HG03565 (cell line): ENCODE data around the gene GOLGA6L2.
"Not testable (repeated sequence)": the region's sequence is repeated elsewhere in the genome, so short reads cannot be mapped to it uniquely, and the experiment has no call there.

ENCODE experiments used
- ATAC-seq: cut with Tn5 transposase; IDR thresholded peaks from one replicate; pipeline ENCODE4 v1.9.1; 2021; ENCODE audit warnings: mild to moderate bottlenecking, moderate library complexity; ENCODE audit not compliant: unreplicated experiment

The GOLGA6L2 gene, protein sequence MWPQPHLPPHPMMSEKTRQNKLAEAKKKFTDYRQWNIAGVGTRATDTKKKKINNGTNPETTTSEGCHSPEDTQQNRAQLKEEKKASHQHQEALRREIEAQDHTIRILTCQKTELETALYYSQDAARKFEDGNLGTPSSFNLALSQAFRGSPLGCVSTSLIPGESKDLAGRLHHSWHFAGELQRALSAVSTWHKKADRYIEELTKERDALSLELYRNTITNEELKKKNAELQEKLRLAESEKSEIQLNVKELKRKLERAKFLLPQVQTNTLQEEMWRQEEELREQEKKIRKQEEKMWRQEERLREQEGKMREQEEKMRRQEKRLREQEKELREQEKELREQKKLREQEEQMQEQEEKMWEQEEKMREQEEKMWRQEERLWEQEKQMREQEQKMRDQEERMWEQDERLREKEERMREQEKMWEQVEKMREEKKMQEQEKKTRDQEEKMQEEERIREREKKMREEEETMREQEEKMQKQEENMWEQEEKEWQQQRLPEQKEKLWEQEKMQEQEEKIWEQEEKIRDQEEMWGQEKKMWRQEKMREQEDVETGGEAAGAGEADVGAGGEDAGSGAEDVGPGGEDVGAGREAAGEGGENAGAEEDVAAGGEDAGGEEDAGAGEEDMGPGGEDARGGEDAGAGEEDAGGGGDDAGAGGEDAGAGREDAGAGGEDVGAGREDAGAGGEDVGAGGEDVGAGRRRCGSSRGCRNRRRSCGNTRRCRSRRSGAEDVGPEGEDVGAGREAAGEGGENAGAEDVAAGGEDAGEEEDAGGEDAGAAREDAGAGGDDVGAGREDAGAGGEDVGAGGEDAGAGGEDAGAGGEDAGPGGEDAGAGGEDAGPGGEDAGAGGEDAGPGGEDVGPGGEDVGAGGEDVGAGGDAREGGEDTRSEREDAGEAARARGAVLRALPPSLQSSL

DNA sequence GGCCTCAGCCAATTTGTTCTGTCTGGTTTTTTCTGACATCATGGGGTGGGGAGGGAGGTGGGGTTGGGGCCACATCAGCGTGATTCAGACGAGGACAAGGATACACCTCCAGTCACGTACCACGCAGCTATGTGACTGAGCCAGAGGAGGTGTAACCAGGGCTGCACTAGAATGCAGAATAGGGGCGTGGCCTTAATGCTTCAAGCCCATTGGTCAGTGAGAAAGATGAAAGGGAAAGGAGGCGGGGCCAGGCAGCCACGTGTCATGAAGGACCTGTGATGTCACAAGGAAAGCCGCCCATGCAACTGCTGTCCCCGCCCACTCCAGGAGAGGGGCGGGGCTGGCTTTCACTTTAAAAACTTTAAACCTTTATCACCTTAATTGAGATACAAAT is at the start of gene GOLGA6L2:
GOLGA6L2 (minus strand) TSS at position 137 of the 394 bp plus-strand sequence; CDS start at position 75, 62 bp downstream.
- no peak for ATAC-seq

DNA sequence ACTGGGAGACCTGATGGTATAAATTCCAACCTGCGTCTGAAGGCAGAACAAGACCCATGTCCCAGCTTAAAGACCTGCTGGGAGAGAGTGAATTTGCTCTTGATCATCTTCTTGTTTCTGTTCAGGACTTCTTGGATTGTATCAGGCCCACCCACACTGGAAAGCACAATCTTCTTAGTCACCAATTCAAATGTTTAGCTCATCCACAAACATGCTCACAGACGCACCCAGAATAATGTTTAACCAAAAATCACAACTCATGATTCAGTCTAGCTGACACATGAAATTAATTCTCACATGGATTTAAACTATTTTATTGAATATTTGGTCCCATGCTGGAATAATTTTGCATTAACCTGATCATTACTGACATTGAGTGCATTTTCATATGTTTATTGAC is 37.8 kb upstream of the GOLGA6L2 start:
- no peak for ATAC-seq

DNA sequence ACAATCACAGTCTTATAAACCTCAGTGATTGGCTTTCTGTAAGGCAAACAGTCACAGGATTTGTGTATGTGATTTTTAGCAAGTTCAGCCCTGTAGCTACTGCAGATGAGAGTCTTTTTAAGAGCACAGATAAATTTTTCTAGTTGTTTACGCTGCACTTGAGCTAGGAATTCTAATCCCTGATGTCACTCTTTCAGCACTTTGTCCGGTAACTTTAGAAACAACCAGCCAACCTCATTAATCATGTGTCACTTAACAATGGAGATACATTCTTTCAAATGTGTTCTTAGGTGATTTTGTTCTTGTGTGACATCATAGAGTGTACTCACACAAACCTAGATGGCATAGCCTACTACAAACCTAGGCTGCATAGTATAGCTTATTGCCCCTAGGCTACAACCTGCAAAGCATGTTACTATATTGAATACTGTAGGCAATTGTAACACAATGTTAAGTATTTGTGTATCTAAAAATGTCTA is 36.8 kb upstream of the GOLGA6L2 start:
- ATAC-seq, result no peak

DNA sequence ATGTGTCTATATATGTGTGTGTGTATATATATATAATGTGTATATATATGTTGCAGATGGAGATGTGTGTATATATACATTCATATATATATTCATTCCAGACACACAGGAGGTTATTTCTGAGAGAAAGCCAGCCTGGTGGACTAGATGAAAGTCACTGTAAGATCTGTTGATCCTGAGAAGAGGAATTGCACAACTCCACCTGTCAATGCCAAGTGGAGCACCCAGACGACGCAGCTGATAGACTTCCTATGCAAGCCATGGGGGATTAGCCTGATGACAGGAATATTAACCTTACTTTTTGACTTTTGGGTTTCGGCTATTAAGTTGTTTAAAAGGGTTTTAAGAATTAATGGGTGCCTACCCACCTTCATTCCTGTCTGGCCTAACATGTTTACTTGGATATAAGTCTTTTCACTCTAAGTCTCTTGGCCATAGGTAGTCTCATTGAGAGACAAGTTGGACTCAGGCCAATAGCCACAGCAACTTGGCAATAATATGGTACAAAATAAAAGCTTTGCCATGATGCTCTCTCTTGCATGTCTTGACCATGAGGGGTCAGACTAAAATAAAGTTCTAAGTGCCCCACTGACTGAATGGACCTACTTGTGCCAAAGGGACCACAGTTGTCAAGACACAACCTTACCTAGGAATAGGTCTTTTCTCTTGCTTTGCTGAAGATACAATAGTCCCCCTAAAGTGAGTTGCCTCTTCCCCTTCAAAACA is 35.9 kb upstream of the GOLGA6L2 start:
- no peak for ATAC-seq

DNA sequence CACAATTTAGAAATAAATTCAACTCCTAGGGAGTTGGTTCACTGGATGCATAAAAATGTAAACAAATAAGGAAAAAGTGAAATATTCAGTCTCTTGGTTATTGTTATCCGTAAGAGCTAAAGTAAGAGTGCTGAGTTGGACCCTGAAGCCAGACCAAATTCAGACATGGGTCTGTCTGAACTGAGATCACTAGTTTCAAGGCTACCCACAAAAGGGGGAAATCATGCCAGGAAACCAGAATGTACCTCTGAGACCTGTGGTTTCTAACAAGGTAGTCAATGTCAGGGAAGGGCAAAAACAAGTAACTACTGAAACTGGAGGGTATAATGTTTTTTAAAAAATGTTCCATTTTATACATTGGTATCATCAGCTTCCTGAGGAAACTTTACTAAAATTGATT is 35.2 kb upstream of the GOLGA6L2 start:
- ATAC-seq, result no peak

DNA sequence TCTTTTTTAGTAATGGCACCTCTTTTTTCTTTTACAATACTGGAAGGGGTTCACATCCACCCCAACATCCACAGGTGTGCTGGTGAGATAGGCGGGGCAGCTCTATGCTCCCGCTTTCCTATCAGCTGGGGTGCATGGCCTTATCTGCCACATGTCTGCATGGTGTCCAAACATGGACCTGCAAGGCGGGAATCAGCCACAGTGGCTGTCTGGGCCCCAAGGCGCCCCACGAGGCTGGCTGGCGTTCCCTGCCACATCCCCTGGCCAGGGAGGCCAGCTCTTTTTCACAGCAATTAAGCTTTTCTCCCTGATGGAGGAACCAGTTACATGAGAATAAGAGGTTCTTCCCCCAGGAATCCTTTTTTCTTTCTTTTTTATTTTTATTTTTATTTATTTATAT is 30.9 kb upstream of the GOLGA6L2 start:
- no peak for ATAC-seq

DNA sequence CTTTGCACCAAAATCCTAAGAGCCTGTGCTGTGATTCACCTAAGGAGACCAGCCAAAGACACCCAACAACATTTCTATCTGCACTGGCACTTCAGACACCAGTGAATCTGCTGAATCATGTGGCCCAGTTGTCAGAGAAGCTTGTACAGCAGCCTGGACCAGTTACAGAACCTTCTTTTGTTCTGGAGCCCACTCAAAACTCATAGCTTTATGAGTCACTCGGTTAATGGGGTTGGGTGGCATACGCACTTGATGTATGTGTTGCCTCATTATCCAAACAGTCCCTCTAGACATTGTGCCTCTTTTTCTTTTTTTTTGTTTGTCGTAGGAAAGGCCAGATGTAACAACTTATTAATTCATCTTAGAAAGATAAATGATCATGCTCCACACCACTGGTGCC is 25.6 kb upstream of the GOLGA6L2 start:
- no peak for ATAC-seq

DNA sequence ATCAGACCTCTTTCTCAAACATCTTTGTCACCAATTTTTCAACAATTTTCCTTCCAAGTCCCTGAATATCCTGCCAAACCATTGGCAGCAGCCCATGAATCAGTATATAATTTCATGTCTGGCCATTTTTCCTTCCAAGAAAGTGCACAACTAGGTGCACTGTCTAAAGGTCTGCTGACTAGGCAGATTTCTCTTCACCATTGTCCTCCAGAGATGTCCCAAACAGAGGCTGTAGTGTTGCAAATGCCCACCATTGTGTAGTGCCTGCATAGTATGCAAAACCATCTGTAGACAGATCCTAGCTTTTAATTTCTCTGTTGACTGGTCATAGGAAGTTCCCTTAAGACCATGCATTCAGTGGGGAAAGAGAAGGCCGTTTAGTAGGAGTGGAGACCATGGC is 25.0 kb upstream of the GOLGA6L2 start:
- ATAC-seq, result no peak

DNA sequence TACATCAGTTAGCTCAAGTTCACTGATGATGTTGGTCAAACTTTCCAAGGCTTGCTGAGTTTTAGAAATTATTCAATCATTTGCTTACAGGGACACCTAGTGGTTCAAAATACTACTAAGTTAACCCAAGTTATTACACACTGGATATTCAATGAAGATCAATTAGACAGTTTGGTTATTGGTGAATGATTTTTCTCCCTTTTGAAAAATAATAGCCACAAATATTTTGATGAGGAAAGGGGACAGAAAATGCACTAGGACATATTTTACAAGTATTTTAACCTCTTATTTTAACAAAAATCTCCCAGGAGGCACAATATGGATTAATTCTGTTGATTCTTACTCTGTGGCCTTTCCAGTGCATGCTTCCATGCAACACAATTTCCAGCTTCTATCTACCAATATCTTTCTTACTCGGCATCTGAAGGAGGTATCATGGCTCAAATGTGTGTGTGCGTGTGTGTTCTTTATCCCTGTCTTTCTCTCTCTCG is 20.1 kb upstream of the GOLGA6L2 start:
- ATAC-seq, result no peak

DNA sequence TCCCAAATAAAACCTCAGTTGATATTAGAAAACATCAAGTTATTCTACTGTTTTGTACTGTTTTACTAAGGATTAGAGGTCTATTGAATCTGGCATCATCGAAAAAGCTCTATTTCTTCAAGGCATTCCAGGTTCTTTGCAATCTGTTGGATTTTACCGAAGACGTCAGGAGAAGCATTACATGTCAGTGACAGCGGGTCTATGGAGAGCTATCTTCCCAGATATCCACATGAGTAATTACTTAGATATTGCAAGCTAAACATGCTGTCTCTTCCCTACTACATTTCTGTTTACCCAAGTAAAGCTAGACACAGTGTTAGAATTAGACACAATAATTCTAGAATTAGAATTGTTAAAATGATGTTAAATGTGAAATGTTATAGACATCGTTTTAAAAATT is 10.8 kb upstream of the GOLGA6L2 start:
- no peak for ATAC-seq

DNA sequence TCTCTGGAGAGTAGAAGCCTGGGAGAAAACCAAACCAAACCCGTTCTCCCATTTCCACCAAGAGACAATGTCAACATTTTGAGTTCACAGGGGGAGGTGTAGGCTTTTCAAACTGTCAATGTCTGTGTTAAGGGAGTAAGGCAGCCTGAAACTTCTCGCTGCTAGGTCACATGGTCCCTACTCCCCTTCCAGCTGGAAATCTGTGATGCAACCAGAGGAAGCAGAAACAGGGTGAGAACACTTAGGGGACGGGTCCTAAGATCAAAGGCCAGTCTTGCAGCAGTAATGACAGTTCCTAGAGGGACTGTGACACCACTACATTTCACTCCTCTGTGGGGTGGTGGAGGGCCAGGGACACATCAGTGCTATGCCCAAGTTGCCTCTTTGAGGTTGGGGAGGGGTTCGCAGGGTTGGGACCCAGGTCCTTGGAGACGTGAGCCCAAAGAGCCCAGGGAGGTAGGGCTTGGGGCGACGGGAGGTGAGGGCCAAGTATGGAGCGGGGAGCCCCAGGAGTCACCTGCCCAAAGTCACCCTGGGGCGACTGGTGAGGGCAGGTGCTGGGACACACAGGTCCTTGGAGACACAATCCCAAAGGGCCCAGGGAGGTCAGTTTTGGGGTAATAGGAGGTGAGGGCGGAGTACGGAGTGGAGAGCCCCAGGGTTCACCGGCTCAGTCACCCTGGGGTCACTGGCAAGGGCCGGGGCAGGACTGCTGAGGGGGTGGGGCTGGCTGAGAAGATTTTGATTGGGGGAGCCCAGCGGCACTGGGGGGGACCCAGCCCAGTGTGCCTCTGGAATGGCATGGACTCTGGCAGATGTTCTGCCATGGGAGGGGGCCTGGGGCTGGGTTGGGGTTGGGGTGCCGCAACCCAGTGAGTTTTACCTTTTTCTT is 582 bp downstream of the GOLGA6L2 start:
- no peak for ATAC-seq

DNA sequence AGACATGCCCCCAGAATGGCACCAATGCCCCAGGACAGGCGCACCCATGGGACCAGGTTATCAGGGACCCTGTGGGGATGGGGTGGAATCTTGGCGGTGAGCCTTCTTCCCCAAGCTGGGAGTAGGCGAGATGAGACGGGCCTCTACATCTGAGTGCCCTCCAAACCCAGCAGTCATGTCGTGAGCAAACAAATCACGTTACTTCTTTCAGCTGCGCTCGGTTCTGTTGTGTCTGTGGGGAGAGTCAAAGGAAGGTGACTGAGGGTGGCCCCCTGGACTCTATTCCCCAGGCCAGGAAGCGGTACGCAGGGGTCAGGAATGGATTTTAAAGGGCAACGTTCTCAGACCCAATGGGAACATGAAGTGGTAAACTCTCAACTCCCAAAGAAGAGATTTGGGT is 2.8 kb downstream of the GOLGA6L2 start:
- ATAC-seq, result no peak

DNA sequence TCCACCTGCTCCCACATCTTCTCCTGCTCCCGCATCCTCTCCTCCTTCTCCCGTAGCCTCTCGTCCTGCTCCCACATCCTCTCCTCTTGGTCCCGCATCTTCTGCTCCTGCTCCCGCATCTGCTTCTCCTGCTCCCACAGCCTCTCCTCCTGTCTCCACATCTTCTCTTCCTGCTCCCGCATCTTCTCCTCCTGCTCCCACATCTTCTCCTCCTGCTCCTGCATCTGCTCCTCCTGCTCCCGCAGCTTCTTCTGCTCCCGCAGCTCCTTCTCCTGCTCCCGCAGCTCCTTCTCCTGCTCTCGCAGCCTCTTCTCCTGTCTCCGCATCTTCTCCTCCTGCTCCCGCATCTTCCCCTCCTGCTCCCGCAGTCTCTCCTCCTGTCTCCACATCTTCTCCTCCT is 5.8 kb downstream of the GOLGA6L2 start:
- no peak for ATAC-seq

DNA sequence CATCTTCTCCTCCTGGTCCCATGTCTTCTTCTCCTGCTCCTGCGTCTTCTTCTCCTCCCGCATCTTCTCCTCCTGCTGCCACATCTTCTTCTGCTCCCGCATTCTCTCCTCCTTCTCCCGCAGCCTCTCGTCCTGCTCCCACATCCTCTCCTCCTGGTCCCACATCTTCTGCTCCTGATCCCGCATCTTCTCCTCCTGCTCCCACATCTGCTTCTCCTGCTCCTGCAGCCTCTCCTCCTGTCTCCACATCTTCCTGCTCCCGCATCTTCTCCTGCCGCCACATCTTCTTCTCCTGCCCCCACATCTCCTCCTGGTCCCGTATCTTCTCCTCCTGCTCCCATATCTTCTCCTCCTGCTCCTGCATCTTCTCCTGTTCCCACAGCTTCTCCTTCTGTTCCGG is 6.4 kb downstream of the GOLGA6L2 start:
- ATAC-seq, result no peak

DNA sequence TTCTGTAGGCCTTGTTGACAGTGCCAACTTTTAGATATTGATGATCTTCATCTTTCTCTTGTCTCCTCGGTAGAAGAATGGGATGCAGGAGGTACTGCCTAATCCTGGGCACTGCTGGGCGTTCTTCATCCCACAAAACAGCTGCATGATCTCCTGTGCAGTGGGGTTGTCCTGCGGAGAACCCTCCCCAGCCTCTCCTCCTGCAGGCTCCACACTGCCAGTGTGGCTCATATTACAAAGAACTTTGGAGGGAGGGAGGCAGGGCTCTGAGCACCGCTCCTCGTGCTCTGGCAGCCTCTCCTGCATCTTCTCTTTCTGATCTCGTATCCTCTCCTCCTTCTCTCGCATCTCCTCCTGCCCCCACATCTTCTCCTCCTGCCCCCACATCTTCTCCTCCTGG is 7.5 kb downstream of the GOLGA6L2 start:
- no peak for ATAC-seq

DNA sequence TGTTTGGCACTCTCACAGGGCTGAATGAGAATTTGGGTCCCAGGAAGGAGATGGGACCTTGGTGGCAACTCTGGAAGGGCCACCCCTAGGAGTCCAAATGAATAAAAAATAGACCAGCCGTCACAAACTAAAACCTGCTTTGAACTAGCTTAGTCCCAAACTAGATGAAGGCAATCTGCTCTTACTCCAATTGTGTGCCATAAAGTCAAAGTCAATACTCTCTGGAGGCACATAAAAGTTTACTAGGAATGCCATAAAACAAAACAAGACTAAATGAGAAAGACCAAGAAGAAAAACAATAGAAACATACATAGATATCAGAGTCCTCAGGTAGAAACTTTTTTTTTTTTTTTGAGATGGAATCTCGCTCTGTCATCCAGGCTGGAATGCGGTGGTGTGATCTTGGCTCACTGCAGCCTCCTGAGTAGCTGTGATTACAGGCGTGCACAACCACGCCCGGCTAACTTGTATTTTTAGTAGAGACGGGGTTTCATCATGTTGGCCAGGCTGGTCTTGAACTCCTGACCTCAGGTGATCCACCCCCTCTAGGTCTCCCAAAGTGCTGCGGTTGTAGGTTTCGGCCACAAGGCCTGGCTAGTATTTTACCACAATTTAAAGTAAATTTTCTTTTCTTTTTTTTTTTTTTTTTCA is 8.1 kb downstream of the GOLGA6L2 start:
- ATAC-seq, result no peak

DNA sequence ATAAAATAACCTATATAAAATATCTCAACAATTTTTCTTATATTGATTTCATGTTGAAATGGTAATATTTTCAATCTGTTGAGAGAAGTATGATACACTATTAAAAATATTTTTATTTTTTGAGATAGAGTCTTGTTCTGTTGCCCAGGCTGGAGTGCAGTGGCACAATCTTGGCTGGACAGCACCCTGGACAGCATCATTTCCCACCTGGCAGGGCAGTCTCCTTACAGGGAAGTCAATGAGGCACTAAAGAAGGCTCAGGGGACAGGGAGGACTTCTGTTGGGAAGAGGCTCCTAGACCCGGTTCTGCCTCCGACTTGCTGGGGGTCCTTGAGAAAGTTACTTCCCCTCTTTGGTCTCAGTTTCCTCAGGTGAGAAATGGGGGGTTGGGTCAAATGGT is 9.4 kb downstream of the GOLGA6L2 start:
- no peak for ATAC-seq

DNA sequence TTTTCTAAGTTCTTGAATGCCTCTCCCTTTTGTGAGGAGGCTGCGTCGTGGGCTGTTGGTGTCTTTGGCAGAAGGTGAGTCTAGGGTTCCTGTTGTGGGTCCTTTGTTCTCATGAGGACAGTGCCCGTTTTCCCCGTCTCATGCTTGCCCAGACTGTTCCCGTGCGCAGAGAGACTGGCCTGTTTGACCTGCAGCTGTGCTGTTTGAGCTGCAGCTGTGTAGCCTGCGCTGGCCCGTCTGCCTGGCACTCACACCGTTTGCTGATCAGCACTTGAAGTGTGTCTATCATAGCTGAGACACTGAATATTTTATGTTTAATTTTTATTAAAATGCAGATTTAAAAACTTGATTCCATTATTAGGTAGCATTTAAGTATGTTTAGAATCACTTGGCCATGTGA is 9.9 kb downstream of the GOLGA6L2 start:
- no peak for ATAC-seq

DNA sequence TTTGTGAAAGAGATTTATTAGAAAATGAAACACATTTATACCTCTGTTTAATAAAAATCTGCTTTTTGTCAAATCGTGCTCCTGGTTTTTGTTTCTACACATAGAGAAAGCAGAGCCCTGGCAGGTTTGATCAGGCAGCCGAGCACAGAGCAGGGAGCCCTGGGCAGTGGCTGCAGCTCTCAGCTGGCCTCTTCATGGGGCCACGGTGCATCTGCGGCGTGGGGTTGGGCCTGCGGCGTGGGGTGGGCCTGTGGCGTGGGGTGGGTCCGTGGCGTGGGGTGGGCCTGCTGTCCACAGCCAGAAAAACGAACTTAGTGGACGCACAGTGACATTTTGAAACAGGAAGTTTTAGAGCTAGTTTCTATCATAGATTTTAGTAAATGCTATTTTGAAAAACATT is 10.6 kb downstream of the GOLGA6L2 start:
- no peak for ATAC-seq

DNA sequence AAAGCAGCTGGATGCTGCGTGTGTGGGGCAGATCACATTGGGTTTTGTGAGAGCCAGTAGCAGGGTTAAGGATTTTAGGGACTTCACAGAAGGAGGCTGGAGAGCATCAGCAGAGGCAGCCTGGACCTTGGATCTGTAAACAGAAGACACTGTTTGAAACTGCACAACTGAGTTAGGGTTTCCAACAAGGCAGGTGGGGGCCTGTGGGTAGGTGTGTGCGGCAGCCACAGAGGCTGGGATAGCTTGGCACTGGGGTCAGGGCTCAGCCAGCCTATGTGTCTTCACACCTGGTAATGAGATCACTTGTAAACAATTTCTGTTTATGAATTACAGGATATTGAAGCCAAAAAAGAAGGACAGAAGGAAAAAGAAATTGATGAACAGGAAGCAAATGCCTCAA is 12.3 kb downstream of the GOLGA6L2 start:
- not testable (repeated sequence) for ATAC-seq
